WTC11 (cell line): ENCODE results near the gene ENPP7. TPM values are rescaled to one million over a fixed set of nuclear protein-coding genes. Genes with fewer than 3 reads are reported as not detected.

Experiments used
- ATAC-seq: fragments of 200-7000 bp; cut with Tn5 transposase; 2 replicates; pipeline ENCODE4 v1.10.0; 2021; ENCODE audit warnings: mild to moderate bottlenecking, moderate library complexity
- CTCF ChIA-PET: fragments of 300-600 bp; sonication (Branson Sonifier 250); formaldehyde crosslinking; loops from one replicate; lab custom pipeline; 2021; ENCODE audit warnings: antibody characterized with exemption; lab: Charles Lee
- POLR2A ChIA-PET: fragments of 350-600 bp; sonication (Branson Sonifier 250); formaldehyde crosslinking; loops from one replicate; lab custom pipeline; 2021; ENCODE audit warnings: antibody characterized with exemption; lab: Charles Lee
- DNase-seq: peaks from one replicate; pipeline ENCODE4 v3.0.0; 2021; ENCODE audit warnings: low spot score
- H3K27ac Mint-ChIP-seq: 2 replicates; pipeline ENCODE4 v1.8.0; 2021; ENCODE audit warnings: mixed read lengths
- H3K27me3 Mint-ChIP-seq: 2 replicates; pipeline ENCODE4 v1.8.0; 2021; ENCODE audit warnings: low read depth, mild to moderate bottlenecking, moderate library complexity, mixed read lengths
- H3K36me3 Mint-ChIP-seq: 2 replicates; pipeline ENCODE4 v1.8.0; 2021; ENCODE audit warnings: mixed read lengths
- H3K4me1 Mint-ChIP-seq: 2 replicates; pipeline ENCODE4 v1.8.0; 2022; ENCODE audit warnings: mixed read lengths
- H3K4me3 Mint-ChIP-seq: 2 replicates; pipeline ENCODE4 v1.8.0; 2021; ENCODE audit warnings: mild to moderate bottlenecking, moderate library complexity, mixed read lengths
- H3K9me3 Mint-ChIP-seq: 2 replicates; pipeline ENCODE4 v1.8.0; 2021; ENCODE audit warnings: mixed read lengths
- ATF2 ChIP-seq: sonication (generic); formaldehyde crosslinking; IDR thresholded peaks from 2 replicates; pipeline ENCODE4 v1.8.1; 2022; ENCODE audit warnings: low read depth, missing genetic modification reagents, borderline replicate concordance
- ATF3 ChIP-seq: sonication (generic); formaldehyde crosslinking; conservative IDR thresholded peaks from 2 replicates; pipeline ENCODE4 v1.8.1; 2022; ENCODE audit warnings: mild to moderate bottlenecking, missing genetic modification reagents
- ATF6 ChIP-seq: sonication (generic); formaldehyde crosslinking; IDR thresholded peaks from 2 replicates; pipeline ENCODE4 v1.8.1; 2023; ENCODE audit warnings: mild to moderate bottlenecking, missing genetic modification reagents
- CBFB ChIP-seq: sonication (generic); formaldehyde crosslinking; IDR thresholded peaks from 2 replicates; pipeline ENCODE4 v1.8.1; 2022; ENCODE audit warnings: mild to moderate bottlenecking, low read depth, missing genetic modification reagents
- CDX4 ChIP-seq: fragments of 250-450 bp; sonication (Bioruptor Pico); IDR thresholded peaks from 2 replicates; pipeline ENCODE4 v1.9.0; 2021; ENCODE audit warnings: moderate library complexity, mild to moderate bottlenecking, inconsistent platforms, borderline replicate concordance
- CREB1 ChIP-seq: sonication (generic); formaldehyde crosslinking; IDR thresholded peaks from 2 replicates; pipeline ENCODE4 v1.8.0; 2023; ENCODE audit warnings: mild to moderate bottlenecking, missing genetic modification reagents
- E2F1 ChIP-seq: sonication (generic); formaldehyde crosslinking; IDR thresholded peaks from 2 replicates; pipeline ENCODE4 v1.8.0; 2022; ENCODE audit warnings: mild to moderate bottlenecking, missing genetic modification reagents
- IRF2 ChIP-seq: sonication (generic); formaldehyde crosslinking; IDR thresholded peaks from 2 replicates; pipeline ENCODE4 v1.8.0; 2022; ENCODE audit warnings: low read depth, missing genetic modification reagents, borderline replicate concordance
- JUN ChIP-seq: sonication (generic); formaldehyde crosslinking; IDR thresholded peaks from 2 replicates; pipeline ENCODE4 v1.8.0; 2023; ENCODE audit warnings: mild to moderate bottlenecking, missing genetic modification reagents
- NFE2L1 ChIP-seq: sonication (generic); formaldehyde crosslinking; IDR thresholded peaks from 2 replicates; pipeline ENCODE4 v1.8.1; 2023; ENCODE audit warnings: missing genetic modification reagents
- NFYB ChIP-seq: sonication (generic); formaldehyde crosslinking; conservative IDR thresholded peaks from 2 replicates; pipeline ENCODE4 v1.8.0; 2022; ENCODE audit warnings: low read depth, missing genetic modification reagents
- NR3C1 ChIP-seq: sonication (generic); formaldehyde crosslinking; conservative IDR thresholded peaks from 2 replicates; pipeline ENCODE4 v1.8.1; 2023; ENCODE audit warnings: low read depth, mild to moderate bottlenecking, missing genetic modification reagents
- RORB ChIP-seq: fragments of 250-450 bp; sonication (Bioruptor Pico); IDR thresholded peaks from 2 replicates; pipeline ENCODE4 v1.9.0; 2021; ENCODE audit warnings: mild to moderate bottlenecking
- SMAD3 ChIP-seq: sonication (generic); formaldehyde crosslinking; IDR thresholded peaks from 2 replicates; pipeline ENCODE4 v1.8.0; 2022; ENCODE audit warnings: missing genetic modification reagents, mild to moderate bottlenecking, borderline replicate concordance
- SOX15 ChIP-seq: fragments of 250-450 bp; sonication (Bioruptor Pico); IDR thresholded peaks from 2 replicates; pipeline ENCODE4 v1.9.0; 2021; ENCODE audit warnings: mild to moderate bottlenecking
- ZBTB21 ChIP-seq: sonication (generic); formaldehyde crosslinking; IDR thresholded peaks from 2 replicates; pipeline ENCODE4 v1.8.1; 2023; ENCODE audit warnings: mild to moderate bottlenecking, missing genetic modification reagents, borderline replicate concordance
- ZNF219 ChIP-seq: sonication (generic); formaldehyde crosslinking; IDR thresholded peaks from 2 replicates; pipeline ENCODE4 v1.8.0; 2023; ENCODE audit warnings: missing genetic modification reagents, mild to moderate bottlenecking, borderline replicate concordance
- ZNF263 ChIP-seq: sonication (generic); formaldehyde crosslinking; IDR thresholded peaks from 2 replicates; pipeline ENCODE4 v1.8.1; 2022; ENCODE audit warnings: low read depth, mild to moderate bottlenecking, moderate library complexity, missing genetic modification reagents
- ZNF281 ChIP-seq: sonication (generic); formaldehyde crosslinking; IDR thresholded peaks from 2 replicates; pipeline ENCODE4 v1.8.0; 2023; ENCODE audit warnings: mild to moderate bottlenecking, missing genetic modification reagents
- ZNF416 ChIP-seq: fragments of 250-450 bp; sonication (Bioruptor Pico); IDR thresholded peaks from 2 replicates; pipeline ENCODE4 v1.9.0; 2021; ENCODE audit warnings: mild to moderate bottlenecking, inconsistent platforms
- ZNF423 ChIP-seq: fragments of 250-450 bp; sonication (Bioruptor Pico); IDR thresholded peaks from 2 replicates; pipeline ENCODE4 v2.1.2; 2022; ENCODE audit warnings: mild to moderate bottlenecking, moderate library complexity
- ZNF512 ChIP-seq: sonication (generic); formaldehyde crosslinking; IDR thresholded peaks from 2 replicates; pipeline ENCODE4 v1.8.1; 2022; ENCODE audit warnings: missing genetic modification reagents, borderline replicate concordance
- total RNA-seq: library from RNA; stranded (reverse); gene quantifications from 3 replicates; pipeline ENCODE4 v1.2.3, GENCODE V29; 2021

The ENPP7 gene
- total RNA-seq, 1 experiment from 2014 or later, result not detected

GRCh38 chr17:79732254-79732653 is 1.5 kb downstream of the ENPP7 start:
- Mint-ChIP-seq H3K9me3 (no peaks in the 10 kb centered on the region), H3K27ac (no peak overlapping the region), H3K27me3 (no peaks in the 10 kb centered on the region; the same call in 1 of the 2 replicates), H3K4me1 (0 out of 2 replicates have a peak, but pooled peaks cover 6% of the 10 kb centered on the region), H3K36me3 (no peaks in the 10 kb centered on the region), H3K4me3 (no peak overlapping the region)
- CTCF ChIA-PET, result interaction anchor here (1.1 kb wide), 1 partner anchor 9 kb away, joined by 8 read pairs; no protein-coding TSS in a partner anchor
- TF ChIP-seq IRF2, result no peak
- no peak for TF ChIP-seq ATF2 (CRISPR knock-in tag)
- no peak for TF ChIP-seq JUN (CRISPR knock-in tag)
- TF ChIP-seq ATF6, result no peak
- TF ChIP-seq CBFB (CRISPR knock-in tag), result no peak
- no peak for TF ChIP-seq SOX15
- TF ChIP-seq SMAD3 (CRISPR knock-in tag), result no peak
- TF ChIP-seq ZNF263 (CRISPR knock-in tag), result no peak
- no peak for TF ChIP-seq ZNF423
- TF ChIP-seq ZNF416, result no peak
- no peak for TF ChIP-seq NR3C1 (CRISPR knock-in tag)
- no peak for TF ChIP-seq ZNF512 (CRISPR knock-in tag)
- no peak for ATAC-seq
- no peak for DNase-seq
- POLR2A ChIA-PET, result no interaction called here

GRCh38 chr17:79732804-79733691 is 2.3 kb downstream of the ENPP7 start:
- Mint-ChIP-seq H3K4me1 (0 out of 2 replicates have a peak, but pooled peaks cover 3% of the 10 kb centered on the region), H3K27ac (no peak overlapping the region), H3K4me3 (no peak overlapping the region), H3K27me3 (no peaks in the 10 kb centered on the region; the same call in 1 of the 2 replicates), H3K36me3 (no peaks in the 10 kb centered on the region), H3K9me3 (no peaks in the 10 kb centered on the region)
- ChIA-PET CTCF (interaction anchor here (1.1 kb wide), 1 partner anchor 9 kb away, joined by 8 read pairs; no protein-coding TSS in a partner anchor), POLR2A (no interaction called here)
- ATAC-seq (no peak), DNase-seq (no peak)
- TF ChIP-seq ATF2 (CRISPR knock-in tag), result no peak
- TF ChIP-seq ZBTB21 (CRISPR knock-in tag), result no peak
- no peak for TF ChIP-seq RORB (CRISPR knock-in tag)
- TF ChIP-seq ATF3, result no peak
- no peak for TF ChIP-seq E2F1 (CRISPR knock-in tag)
- TF ChIP-seq ZNF219 (CRISPR knock-in tag), result no peak
- TF ChIP-seq ZNF263 (CRISPR knock-in tag), result no peak
- no peak for TF ChIP-seq NFE2L1 (CRISPR knock-in tag)
- TF ChIP-seq ZNF281 (CRISPR knock-in tag), result no peak
- TF ChIP-seq CREB1, result no peak
- TF ChIP-seq NFYB (CRISPR knock-in tag), result no peak
- no peak for TF ChIP-seq NR3C1 (CRISPR knock-in tag)
- no peak for TF ChIP-seq CDX4 (CRISPR knock-in tag)
